Measurements from ENCODE around the gene TEX36. TPM values are rescaled to one million over a fixed set of nuclear protein-coding genes. Genes with fewer than 3 reads are reported as not detected.
A peak's percentile ranks its signal among the peaks of the same experiment; 100 is the strongest.
"Not testable (repeated sequence)": the region's sequence is repeated elsewhere in the genome, so short reads cannot be mapped to it uniquely, and the experiment has no call there.

TEX36 gene
- total RNA-seq, 1 experiment from 2014 or later = not detected

DNA sequence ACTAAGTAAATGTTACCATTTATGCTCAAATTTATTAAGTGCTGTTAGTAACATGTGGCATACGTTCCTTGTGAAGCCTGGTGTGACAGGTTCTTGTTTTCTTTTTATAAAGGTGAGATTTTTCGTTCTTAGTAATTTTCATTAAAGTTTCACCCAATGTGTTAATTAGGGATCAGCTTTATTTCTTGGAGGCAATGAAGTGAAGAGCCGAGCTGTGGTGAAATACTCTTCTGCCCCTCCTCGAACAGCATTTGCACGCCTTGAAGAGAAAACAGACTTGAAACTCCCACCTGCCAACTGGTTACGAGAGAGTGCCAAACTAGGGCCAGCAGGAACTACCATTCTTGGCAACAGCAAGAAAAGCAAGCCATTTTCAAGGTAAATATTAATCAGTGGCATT lies 38.1 kb upstream of the TEX36 start:
- TF ChIP-seq, protein P1, sequence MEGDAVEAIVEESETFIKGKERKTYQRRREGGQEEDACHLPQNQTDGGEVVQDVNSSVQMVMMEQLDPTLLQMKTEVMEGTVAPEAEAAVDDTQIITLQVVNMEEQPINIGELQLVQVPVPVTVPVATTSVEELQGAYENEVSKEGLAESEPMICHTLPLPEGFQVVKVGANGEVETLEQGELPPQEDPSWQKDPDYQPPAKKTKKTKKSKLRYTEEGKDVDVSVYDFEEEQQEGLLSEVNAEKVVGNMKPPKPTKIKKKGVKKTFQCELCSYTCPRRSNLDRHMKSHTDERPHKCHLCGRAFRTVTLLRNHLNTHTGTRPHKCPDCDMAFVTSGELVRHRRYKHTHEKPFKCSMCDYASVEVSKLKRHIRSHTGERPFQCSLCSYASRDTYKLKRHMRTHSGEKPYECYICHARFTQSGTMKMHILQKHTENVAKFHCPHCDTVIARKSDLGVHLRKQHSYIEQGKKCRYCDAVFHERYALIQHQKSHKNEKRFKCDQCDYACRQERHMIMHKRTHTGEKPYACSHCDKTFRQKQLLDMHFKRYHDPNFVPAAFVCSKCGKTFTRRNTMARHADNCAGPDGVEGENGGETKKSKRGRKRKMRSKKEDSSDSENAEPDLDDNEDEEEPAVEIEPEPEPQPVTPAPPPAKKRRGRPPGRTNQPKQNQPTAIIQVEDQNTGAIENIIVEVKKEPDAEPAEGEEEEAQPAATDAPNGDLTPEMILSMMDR (IDR thresholded peaks at IDR 0.05; ENCODE audit: unreplicated experiment) = no peak
- Mint-ChIP-seq H3K27ac (ENCODE audit: unreplicated experiment) (no peak overlapping the region), H3K27me3 (ENCODE audit: unreplicated experiment) (no peaks in the 10 kb centered on the region), H3K4me3 (ENCODE audit: low read depth, unreplicated experiment) (no peak overlapping the region), H3K36me3 (ENCODE audit: insufficient read depth, unreplicated experiment) (peaks cover 33% of the 10 kb centered on the region), H3K9me3 (ENCODE audit: low read depth, unreplicated experiment) (no peaks in the 10 kb centered on the region), H3K4me1 (ENCODE audit: low read depth, unreplicated experiment) (no peaks in the 10 kb centered on the region)
- no peak for DNase-seq
- intact Hi-C loops (cut with micrococcal nuclease; ENCODE audit: unreplicated experiment) = no loop called here
- CTCF ChIA-PET = no interaction called here
- no TSS peak for BruUV-seq (replicated peaks)

DNA sequence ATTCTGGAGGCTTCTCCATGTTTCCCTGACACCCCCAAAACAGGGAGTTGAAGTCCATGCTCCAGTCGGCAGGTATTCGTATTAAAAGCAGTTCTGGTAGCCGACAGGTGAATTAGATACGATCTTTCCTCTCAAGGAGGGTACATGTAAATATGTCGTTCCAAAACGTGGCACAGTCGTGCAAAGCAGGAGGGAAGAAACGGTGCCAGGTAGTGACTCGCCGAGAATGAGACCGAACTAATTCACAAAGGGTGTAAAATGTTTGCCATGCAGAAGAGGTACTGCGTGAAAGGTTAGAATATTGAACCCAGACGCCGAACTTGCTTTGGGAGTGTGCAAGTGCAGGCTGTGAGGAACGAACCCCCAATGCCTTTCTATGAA lies 37.0 kb upstream of the TEX36 start:
- H3K27me3 Mint-ChIP-seq (ENCODE audit: unreplicated experiment) = no peaks in the 10 kb centered on the region
- H3K9me3 Mint-ChIP-seq (ENCODE audit: low read depth, unreplicated experiment) = no peaks in the 10 kb centered on the region
- DNase-seq = no peak
- peak overlapping the region; percentile 85 for H3K27ac Mint-ChIP-seq (ENCODE audit: unreplicated experiment)
- CTCF ChIA-PET = interaction anchor here (0.9 kb wide), 1 partner anchor 12 kb away, joined by 3 read pairs; no protein-coding TSS in a partner anchor
- peaks cover 30% of the 10 kb centered on the region for H3K36me3 Mint-ChIP-seq (ENCODE audit: insufficient read depth, unreplicated experiment)
- TF ChIP-seq, protein P1 (IDR thresholded peaks at IDR 0.05; ENCODE audit: unreplicated experiment) = no peak
- BruUV-seq (replicated peaks) = TSS peak; percentile 41
- no peaks in the 10 kb centered on the region for H3K4me1 Mint-ChIP-seq (ENCODE audit: low read depth, unreplicated experiment)
- peak overlapping the region; percentile 93 for H3K4me3 Mint-ChIP-seq (ENCODE audit: low read depth, unreplicated experiment)
- intact Hi-C loops (cut with micrococcal nuclease; ENCODE audit: unreplicated experiment) = no loop called here

DNA sequence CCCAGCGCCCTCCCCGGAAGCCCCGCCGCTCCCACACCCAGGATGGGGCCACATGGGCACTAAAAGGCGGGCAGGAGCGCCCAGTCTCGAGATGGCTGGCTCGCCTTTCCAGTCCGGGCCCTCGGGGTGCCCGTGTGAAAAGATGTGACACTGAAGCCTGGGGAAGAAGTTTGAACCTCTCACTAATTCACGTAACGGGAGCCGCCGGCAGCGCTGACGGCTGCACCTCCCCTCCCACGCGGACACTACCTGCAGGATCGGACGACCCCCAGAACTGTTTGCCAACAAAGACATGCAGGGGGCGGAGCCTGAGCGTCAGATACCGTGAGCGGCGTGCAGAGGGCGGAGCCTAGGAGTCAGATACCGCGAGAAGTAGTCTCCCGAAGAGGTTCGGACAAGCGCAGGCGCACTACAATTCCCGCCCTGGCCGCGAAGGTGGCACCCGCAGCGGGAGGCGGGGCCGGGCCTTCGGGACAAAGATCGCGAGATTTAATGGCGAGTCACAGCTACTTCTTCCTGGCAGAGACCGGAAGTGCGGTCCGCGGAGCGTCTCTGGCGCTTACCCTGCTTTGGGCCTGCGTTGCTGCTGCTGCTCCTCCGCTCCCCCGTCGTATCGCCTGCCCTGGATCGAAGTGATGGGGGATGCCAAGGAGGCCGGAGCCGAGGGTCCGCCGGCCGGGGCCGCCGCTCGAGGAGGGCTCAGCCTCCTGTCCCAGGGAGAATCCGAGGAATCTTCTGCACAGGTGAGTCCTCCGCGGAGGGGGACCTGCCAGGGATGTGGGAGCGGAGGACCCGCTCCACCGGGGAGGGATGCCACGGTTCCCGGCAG lies 36.4 kb upstream of the TEX36 start, which contains the start of gene EDRF1:
EDRF1 (plus strand) TSS at position 537 of the 829 bp plus-strand sequence; CDS start at position 636, 99 bp downstream.
- H3K27me3 Mint-ChIP-seq (ENCODE audit: unreplicated experiment) = no peaks in the 10 kb centered on the region

DNA sequence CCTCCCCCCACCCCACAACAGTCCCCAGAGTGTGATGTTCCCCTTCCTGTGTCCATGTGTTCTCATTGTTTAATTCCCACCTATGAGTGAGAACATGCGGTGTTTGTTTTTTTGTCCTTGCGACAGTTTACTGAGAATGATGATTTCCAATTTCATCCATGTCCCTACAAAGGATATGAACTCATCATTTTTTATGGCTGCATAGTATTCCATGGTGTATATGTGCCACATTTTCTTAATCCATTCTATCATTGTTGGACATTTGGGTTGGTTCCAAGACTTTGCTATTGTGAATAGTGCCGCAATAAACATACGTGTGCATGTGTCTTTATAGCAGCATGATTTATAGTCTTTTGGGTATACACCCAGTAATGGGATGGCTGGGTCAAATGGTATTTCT lies 31.8 kb upstream of the TEX36 start:
- H3K27me3 Mint-ChIP-seq (ENCODE audit: unreplicated experiment); BruUV-seq (replicated peaks); intact Hi-C loops (cut with micrococcal nuclease; ENCODE audit: unreplicated experiment); CTCF ChIA-PET; H3K9me3 Mint-ChIP-seq (ENCODE audit: low read depth, unreplicated experiment); H3K27ac Mint-ChIP-seq (ENCODE audit: unreplicated experiment); H3K36me3 Mint-ChIP-seq (ENCODE audit: insufficient read depth, unreplicated experiment); H3K4me1 Mint-ChIP-seq (ENCODE audit: low read depth, unreplicated experiment); DNase-seq; H3K4me3 Mint-ChIP-seq (ENCODE audit: low read depth, unreplicated experiment): not testable (repeated sequence)

More for the DNA sequence above, 36.4 kb upstream of the TEX36 start, which contains the start of gene EDRF1:
- Mint-ChIP-seq H3K36me3 (ENCODE audit: insufficient read depth, unreplicated experiment) (peaks cover 24% of the 10 kb centered on the region), H3K9me3 (ENCODE audit: low read depth, unreplicated experiment) (no peaks in the 10 kb centered on the region), H3K4me1 (ENCODE audit: low read depth, unreplicated experiment) (no peaks in the 10 kb centered on the region), H3K27ac (ENCODE audit: unreplicated experiment) (peak within 1 kb of the TSS; percentile 85), H3K4me3 (ENCODE audit: low read depth, unreplicated experiment) (peak within 1 kb of the TSS; percentile 93)
- DNase-seq = peak; percentile 96
- CTCF ChIA-PET = interaction anchor here (0.6 to 0.9 kb wide), 2 partner anchors 11 to 1972 kb away, joined by 3 read pairs; no protein-coding TSS in a partner anchor
- no TSS peak for BruUV-seq (replicated peaks)
- TF ChIP-seq, protein P1 (IDR thresholded peaks at IDR 0.05; ENCODE audit: unreplicated experiment) = no peak
- intact Hi-C loops (cut with micrococcal nuclease; ENCODE audit: unreplicated experiment) = no loop called here
